HPDE6-E6E7 (cell line): ENCODE measurements around the gene PCTP.
A peak's percentile ranks its signal among the peaks of the same experiment; 100 is the strongest.

Experiments used
- DNase-seq: peaks from one replicate; pipeline ENCODE4 v3.0.0; 2011; ENCODE audit warnings: missing footprints; ENCODE audit errors: extremely low spot score

Gene PCTP

GRCh38 chr17:55757659-55758058 lies 6.8 kb downstream of the PCTP start:
- DNase-seq = no peak

GRCh38 chr17:55758171-55758570 lies 7.3 kb downstream of the PCTP start:
- DNase-seq = no peak

- DNase-seq = no peak
Observed at GRCh38 chr17:55760643-55761355, 9.9 kb downstream of the PCTP start.

GRCh38 chr17:55762086-55762858 lies 11.4 kb downstream of the PCTP start:
- DNase-seq = no peak

GRCh38 chr17:55763856-55764255 lies 13.0 kb downstream of the PCTP start:
- DNase-seq = no peak

- no peak for DNase-seq
Observed at GRCh38 chr17:55764610-55765009, 13.8 kb downstream of the PCTP start.

- no peak for DNase-seq
Observed at GRCh38 chr17:55765472-55765871, 14.6 kb downstream of the PCTP start.

GRCh38 chr17:55768936-55769624 lies 18.2 kb downstream of the PCTP start:
- no peak for DNase-seq

- peak; percentile 38 for DNase-seq
Observed at GRCh38 chr17:55769625-55770000, 18.8 kb downstream of the PCTP start.

GRCh38 chr17:55770196-55770870 lies 19.5 kb downstream of the PCTP start:
- DNase-seq = peak; percentile 40

- no peak for DNase-seq
Observed at GRCh38 chr17:55772086-55772485, 21.2 kb downstream of the PCTP start.

GRCh38 chr17:55773671-55774070 lies 22.8 kb downstream of the PCTP start:
- DNase-seq = no peak

- no peak for DNase-seq
Observed at GRCh38 chr17:55774846-55775271, 24.0 kb downstream of the PCTP start.

- no peak for DNase-seq
Observed at GRCh38 chr17:55776271-55776670, 25.4 kb downstream of the PCTP start.

- DNase-seq = no peak
Observed at GRCh38 chr17:55777471-55777971, 26.7 kb downstream of the PCTP start.

GRCh38 chr17:55778389-55779118 lies 27.7 kb downstream of the PCTP start:
- no peak for DNase-seq

- DNase-seq = no peak
Observed at GRCh38 chr17:55783684-55784245, 32.9 kb downstream of the PCTP start.

GRCh38 chr17:55784666-55785065 lies 33.8 kb downstream of the PCTP start:
- DNase-seq = no peak

- no peak for DNase-seq
Observed at GRCh38 chr17:55785181-55785580, 34.3 kb downstream of the PCTP start.

- no peak for DNase-seq
Observed at GRCh38 chr17:55793272-55793671, 42.4 kb downstream of the PCTP start.
